GM18873 (cell line): ENCODE data around the gene SLC38A2.

Experiments used
- ATAC-seq: cut with Tn5 transposase; IDR thresholded peaks from one replicate; pipeline ENCODE4 v1.9.1; 2021; ENCODE audit warnings: mild to moderate bottlenecking, moderate library complexity, moderate number of reproducible peaks; ENCODE audit not compliant: unreplicated experiment, low FRiP score

SLC38A2 gene

DNA sequence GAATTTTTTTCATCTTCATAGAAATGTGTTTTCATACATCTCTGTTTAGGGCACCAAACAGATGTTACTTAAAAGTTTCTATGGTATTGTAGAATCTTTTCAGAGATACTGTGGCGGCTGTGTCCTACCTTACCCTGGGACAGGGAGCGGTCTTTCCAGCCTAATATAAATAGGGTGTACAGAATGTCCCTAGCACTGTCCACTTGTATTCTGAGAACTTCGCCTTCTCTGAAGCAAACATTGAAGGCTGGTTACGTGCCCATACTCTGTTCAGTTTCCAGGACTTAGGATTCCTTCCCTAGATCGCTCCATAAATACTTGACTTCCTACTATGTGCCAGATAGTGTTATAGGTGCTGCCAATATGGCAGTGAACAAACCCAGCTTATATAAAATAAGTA is 24.3 kb upstream of the SLC38A2 start:
- no peak for ATAC-seq

DNA sequence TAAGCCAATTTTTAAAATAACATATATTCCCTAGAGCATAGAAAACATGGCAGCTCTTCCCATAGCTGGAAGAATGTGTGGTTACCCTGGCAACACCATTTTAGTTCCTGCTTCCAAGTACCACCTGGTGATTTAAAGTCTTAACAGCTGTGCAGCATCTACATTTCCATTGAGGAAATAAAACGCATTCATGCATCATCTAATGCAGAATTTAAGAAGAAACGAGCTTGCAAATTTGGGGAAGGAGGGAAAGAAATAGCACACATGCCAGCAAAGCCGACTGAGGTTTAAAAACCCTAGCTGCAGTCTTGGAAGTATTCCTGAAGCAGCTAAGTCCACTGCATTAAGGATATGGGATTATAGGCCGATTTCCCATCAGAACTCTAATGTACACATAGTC is 22.8 kb upstream of the SLC38A2 start:
- no peak for ATAC-seq

DNA sequence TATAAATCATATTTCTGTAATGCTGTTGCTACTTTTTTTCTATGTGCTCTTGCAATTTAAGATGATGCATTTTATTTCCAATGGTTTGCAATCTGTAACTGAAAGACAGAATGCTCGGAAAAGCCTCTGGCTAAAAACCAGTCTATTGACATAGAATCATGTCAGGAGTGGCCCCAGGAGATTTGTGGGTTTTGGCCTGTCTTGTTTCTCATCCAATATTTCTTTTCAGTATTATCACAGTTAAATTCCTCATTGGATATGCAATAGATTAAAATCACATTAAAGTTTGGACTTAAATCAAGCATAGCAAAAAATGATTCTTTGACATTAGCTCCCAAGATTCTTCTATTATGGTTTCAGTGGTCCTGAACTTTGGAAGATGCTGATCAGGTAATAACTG is 19.1 kb upstream of the SLC38A2 start:
- ATAC-seq: no peak

DNA sequence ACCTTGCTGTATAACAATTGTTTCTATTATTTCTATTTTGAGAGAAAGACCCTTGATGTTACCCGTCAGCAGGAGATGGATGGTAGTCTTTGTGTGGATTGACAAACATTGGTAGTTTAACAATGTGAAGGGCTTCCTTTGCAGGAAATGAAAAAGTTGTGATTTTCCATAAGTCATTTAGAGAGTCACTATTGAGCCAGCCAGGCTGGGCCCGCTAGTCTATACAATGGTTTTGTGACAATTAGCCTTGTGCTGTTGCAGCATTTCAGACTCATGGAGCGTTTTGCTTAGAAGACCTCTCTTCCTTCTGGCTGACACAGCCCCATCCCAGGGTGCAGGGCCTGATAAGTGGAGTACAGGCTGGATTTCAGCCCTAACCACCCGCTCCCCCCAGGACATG is 18.3 kb upstream of the SLC38A2 start:
- no peak for ATAC-seq

DNA sequence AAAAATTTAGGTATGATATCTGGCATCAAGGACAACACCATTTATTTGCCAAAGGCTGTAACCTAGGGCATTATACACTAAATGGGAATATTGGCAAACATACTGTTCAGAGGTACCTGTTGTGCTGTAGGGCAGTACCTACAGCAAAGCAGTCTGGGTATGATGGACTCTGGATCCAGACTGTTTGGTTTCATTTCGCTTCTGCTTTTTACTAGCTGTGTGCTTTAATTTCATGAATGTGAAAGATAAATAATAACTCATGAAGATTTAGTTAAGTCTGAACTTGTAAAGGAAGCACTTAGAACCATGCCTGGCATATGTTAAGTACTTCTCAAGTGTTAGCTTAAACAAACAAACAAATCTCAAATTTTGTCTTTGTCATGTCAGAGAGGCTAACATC is 17.7 kb upstream of the SLC38A2 start:
- ATAC-seq: no peak

DNA sequence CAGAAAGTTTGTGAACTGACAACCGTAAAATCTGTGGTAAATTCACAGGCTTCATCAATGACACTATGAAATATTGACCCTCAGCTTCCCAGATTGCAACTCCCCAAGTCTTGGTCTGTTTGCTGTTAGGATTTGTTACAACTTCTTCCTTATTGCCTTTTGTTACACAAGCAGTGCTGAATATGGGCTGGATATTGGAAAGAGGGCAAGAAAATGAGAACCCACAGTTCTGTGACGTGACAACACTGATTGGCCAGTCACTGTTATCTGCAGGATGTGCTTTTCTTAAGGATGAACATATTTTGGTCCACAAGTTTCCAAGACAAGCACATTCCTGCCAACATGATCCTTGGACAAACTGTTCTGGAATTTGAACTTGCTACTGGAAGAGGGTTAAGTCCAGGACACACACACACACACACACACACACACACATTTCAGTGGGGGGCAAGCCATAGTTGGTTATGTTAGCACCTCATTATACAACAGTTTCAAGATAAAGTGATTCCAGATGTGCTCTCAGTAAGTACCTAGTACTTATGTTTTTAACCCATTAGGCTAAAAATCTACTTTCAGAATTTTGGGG is 16.6 kb upstream of the SLC38A2 start:
- no peak for ATAC-seq

DNA sequence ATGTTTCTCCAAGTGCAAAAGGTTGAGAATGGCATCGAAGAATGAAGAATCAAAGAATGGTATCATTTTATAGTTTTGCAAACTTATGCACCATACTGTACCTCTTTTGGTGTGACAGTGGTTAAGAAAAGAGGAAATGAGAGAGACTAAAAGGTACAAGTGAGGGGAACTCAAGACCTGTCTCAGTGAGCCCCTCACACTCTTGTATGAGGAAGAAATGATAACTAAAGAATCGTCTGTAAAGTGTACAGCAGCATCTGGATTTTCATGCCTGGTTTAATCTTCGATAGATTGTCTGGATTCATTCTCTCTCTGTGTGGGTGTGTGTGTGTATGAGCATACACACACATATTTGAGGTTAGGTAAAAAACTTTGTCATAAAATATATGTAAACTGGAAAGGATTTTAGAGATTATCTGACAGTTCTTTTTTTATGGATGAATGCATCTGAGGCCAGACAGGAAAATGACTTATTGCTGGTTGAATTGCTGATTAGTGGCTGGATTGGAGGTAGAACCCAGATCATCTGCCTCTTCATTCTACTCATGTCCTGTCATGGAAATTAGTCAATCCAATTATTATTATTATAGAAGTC is 16.0 kb upstream of the SLC38A2 start:
- ATAC-seq: peak; percentile 59

DNA sequence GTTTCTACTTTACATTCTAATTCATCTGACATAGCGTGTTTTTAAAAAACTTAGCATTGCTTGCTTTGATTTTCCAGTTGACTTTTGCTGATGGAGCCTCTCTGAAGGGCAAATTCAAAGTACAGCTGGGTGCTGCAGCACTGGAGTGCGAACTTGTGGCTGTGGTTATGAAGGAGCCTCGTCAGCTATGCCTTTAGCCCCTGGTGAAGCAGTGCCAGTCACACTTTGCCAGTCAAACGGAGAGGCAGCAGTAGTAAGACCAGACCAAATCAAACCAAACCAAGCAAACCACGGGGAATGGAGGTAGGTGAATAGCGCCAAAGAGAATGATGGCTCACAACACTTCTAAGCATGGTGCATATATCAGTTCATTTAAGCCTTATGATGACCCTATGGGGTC is 15.1 kb upstream of the SLC38A2 start:
- no peak for ATAC-seq

DNA sequence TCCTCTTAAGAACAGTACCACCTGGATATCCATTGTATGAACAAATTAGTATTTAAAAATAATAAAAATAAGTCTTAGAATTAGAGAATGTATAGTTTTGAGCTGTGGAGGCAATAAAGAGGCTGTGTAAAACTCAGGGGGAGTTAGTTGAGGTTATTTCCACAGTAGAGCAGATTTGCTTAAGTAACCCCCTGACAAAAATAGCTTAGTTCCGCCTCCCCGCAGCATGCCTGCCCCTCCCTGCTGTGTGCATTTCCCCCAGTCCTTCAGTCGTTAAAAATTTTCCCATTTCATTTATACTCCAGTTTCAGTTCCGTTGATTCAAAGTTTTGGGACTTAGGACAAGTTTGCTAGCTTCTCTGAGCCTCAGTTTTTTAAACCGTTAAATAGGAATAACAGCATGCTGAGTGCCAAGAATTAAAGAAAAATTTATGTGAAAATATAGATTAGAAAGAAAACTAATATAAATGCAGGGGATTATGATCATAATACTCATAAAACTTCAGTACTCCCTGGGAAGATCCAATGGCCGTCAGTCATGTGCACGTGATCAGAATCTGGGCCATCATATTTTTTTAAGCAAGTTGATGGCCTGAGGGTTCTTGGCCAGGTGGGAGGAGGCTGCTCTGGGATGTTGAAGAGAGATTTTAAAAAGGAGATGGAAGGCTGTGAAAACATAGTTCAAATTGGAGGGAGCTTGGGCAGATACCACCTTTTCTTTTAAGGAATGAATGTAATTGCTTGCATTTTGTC is 14.5 kb upstream of the SLC38A2 start:
- ATAC-seq: peak; percentile 27

DNA sequence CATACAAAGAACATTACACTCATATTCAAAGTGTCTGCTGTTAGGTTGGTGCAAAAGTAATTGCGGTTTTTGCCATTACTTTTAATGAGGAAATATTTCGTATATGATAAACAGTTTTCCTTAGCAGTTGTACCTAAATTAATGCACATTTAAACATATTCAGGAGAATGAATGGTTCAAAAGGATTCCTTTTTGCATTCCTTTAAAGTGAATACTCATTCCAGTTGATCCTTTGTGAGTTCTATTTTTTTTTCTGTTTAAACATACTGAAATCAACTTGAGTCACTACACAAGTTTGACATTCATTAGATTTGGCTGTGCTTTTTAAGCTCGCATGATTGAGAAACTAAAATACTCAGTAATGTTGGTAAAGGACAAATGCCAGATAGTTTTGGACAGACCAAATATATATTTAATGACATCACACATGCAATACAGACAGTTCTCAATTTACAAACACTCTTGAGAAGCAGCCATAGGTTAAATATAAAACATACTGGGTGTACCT is 13.8 kb upstream of the SLC38A2 start:
- no peak for ATAC-seq

DNA sequence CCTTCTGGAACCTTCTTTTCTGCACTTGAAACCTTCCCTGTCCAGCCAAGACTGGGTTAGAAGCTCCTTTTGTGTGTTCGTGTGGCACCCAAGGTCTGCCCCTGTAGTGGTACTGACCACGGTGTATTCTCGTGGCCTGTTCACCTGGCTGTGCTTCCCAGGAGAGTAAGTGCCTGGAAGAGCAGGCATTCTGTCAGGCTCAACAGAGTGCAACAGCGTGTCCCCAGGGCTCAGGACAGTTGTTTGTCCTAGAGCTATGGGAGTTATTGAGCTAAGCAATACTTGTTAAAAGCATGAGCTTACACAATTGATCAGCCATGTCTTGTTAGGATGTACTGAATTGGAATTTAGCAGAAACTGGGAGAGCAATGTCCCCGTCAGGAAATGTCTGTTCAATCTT is 12.9 kb upstream of the SLC38A2 start:
- no peak for ATAC-seq

DNA sequence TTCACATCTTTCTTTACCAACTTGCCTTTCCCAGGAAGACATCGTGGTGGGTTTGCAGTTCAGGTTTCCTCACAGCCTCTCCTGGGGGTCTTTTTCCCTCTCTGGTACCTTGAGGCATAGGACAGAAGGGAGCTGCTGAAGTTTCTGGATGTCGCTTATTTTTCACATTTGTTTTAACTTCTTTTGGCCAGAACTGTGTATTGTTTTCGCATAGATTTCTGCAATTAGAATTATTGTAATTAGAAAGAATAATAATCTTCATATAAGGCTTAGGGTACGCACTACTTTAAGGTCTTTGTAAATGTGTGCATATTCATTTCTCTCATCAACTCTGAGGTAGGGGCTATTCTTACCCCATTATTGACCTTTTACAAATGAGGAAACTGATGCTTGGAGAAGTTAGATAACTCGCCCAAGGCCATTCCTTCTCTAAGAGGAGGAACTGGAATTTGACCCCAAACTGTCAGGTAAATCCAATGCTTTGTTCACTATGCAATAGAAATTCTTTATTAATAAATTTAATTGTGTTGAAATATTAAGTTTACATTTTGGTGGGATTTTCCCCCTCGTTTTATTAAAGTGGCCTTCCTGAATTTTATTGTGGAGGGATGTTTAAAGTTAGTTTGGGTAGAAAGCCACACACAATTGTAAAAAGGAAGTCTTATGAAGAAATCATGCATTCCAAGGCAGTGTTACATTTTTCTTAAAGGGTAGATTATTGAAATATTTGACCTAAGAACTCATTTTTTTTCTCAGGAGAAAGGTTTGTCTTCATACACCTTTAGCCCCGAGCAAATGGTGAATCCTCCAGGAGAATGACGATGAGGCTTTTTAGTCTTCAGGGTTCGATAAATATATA is 12.1 kb upstream of the SLC38A2 start:
- no peak for ATAC-seq

DNA sequence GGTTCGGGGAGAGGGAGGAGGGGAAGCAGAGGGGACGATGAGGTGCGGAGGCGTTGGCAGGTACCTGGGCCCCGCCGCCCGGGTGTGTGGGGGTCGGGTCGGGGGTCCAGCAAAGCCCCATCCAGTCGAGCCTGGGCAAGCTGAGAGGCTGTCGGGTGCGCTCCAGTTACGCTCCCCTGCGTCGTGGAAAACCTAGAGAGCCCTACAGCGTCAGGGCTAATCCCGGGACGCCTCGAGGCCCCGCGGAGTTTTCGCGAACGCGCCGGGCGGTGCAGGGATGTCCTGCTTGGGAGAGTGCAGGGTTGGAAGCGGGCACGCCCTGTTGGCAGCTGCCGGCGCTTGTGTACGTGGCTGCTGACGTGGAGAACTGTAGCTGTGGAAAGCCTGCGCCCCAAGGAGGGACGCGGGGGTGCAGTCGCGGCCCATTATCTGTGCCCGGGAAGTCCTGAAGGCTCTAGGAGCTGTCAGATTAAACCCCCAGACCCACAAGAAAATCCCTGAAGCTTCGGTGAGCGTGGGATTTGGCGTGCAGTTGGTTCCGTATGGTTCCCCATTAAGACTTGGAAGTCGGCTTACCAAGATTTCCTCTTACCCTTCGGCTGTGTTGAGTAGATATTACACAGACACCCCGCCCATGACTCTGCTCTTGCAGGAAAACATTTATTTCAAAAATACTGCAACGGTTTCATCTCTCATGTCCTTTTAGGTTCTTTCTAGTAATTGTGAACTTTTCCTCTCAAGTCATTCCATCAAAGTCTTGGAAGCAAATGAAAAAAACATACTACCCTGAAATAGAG is 11.3 kb upstream of the SLC38A2 start:
- peak; percentile 36 for ATAC-seq

DNA sequence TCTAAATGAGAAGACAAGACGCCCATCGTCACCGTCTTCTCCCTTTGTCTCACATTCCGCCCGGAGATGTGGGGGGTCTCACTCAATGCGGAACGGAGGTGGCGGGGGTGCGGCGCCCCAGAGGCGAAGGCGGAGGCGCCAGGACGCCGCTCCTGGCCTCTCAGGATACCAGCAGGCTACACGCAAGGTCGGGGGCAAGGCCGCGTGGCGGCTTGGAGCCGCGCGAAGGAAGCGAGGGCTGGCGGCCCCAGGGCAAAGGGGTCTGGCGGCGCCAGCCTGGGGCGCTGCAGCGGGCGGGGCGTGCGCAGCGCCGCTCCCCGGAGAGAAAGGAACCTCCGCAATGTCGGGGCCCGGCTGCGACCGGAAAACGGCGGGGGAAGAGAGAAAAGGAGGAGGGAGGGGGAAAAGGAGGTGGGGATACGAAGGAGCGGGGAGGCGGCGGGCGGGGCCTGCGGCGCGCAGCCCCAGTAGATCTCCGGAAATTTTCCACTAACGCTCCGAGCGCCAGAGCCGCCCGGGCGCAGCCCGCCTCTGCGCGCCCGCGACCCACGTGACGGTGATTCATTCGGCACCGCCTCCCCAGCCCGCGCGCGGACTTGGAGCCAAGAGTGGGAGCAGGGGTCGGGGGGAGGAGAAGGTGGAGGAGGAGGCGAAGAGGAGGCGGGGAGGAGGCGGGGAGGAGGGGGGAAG is 10.5 kb upstream of the SLC38A2 start:
- ATAC-seq: peak; percentile 50

DNA sequence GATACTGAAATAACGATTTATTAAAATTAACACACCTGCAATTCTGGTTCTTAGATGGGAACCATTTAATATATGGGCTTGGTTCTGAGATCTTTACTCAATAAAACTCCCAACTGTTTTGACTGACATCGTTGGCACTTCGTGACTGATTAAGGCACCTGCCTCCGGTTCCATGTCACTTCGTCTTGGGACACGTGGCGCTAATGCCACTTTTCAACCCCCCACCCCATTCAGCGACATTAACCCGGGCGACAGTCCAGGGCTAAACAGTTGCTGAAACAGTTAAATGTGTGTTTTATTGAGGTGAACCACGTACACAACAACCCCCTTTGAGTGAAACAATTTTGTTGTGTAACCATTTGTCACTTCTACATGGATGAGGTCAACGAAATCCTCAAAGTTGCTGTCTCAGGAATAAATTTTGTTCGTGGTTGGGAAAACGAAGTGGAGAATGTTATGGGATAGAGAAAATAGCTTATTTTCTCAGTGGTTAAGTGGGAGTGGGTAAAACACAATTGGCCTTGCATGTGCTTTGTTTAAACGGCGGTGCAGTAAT is 9.9 kb upstream of the SLC38A2 start:
- ATAC-seq: no peak

DNA sequence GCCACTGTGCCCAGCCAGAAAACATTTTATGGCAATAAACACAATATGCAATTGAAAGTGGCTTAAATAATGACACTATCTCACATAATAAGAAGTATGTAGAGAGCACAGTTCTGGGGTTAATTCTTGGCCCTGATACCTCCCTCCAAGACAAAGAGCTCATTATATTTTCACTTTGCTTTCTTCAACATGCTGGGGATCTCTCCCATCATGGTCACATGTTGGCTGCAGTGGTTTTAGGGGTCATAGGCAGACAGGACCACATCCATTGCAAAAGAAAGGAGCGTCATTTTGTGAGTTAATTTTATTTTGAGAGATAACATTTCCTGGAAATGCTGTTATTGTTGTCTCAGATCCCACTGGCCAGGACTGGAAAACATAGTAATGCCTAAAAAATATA is 8.3 kb upstream of the SLC38A2 start:
- ATAC-seq: no peak

DNA sequence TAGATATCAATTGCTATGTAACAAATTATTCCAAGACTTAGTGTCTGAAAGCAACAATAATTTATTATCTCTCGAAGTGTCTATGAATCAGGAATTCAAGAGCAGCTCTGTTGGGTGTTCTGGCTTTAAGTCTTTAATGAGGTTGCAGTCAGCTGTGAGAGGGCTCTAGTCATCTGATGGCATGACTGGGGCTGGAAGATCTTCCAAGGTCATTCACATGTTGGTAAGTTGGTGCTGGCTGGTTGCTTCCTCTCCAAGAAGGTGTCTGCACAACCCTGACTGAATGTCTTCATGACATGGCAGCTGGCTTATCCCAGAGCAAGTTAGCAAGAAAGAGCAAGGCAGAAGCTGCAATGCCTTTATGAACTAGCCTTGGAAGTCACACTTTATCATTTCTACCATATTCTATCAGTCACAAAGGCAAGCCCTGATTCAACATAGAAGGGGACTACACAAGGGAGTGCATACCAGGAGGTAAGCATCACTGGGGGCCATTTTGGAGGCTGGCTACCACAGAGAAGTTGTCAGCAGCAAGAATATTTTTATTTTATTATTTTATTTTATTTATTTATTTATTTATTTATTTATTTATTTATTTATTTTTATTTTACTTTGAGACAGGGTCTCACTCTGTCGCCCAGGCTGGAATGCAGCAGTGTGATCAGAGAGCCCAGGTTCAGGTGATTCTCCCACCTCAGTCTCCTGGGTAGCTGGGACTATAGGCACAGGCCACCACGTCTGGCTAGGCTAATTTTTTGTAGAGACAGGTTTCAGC is 7.6 kb upstream of the SLC38A2 start:
- ATAC-seq: no peak

DNA sequence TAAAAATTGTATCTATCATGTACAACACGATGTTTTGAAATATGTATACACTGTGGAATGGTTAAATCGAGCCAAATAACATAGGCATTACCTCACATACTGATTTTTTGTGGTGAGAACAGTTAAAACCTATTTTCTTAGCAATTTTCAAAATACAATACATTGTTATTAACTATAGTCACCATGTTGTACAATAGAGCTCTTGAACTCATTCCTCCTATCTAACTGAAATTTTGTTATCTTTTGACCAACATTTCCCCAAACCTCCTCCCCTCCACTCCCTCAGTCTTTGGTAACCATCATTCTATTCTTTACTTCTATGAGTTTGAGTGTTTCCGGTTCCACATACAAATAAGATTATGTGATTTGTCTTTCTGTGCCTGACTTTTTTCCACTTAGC is 6.8 kb upstream of the SLC38A2 start:
- ATAC-seq: no peak

DNA sequence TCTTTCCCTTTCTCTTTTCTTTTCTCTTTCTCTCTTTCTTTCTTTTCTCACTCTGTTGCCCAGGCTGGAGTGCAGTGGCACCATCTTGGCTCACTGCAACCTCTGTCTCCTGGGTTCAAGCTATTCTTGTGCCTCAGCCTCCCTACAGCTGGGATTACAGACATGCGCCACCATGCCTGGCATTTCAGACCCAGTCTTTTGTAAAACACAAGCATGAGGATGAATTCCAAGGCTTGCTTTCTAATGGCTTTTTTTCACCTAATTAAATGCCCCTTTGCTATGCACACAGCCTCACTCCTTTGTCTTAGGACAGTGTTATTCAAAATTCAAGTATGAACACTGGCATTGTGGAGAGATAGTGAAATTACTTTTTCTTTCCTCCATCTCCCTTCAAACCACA is 6.0 kb upstream of the SLC38A2 start:
- no peak for ATAC-seq
